Measurements from ENCODE around the gene ZCCHC14. TPM values are rescaled to one million over a fixed set of nuclear protein-coding genes. Genes with fewer than 3 reads are reported as not detected.

ZCCHC14 gene
- total and polyA plus RNA-seq, 2 of the 13 experiments (the other 11 are each of a cell fraction or from before 2014, with no cell fraction given): 12.4 to 12.5 TPM

- TF ChIP-seq JARID2 (CRISPR knock-in tag; IDR thresholded peaks at IDR 0.05; ENCODE audit: insufficient replicate concordance): no peak
- no peak for TF ChIP-seq NR3C1 (CRISPR knock-in tag; IDR thresholded peaks at IDR 0.05)
- no peak for TF ChIP-seq PBX3 (CRISPR knock-in tag; IDR thresholded peaks at IDR 0.05; ENCODE audit: borderline replicate concordance)
- TF ChIP-seq HNF1B (CRISPR knock-in tag; IDR thresholded peaks at IDR 0.05): no peak
- TF ChIP-seq ZBTB34 (CRISPR knock-in tag; IDR thresholded peaks at IDR 0.05): no peak
- peak; percentile 60; the same call in 1 of the 2 replicates for TF ChIP-seq ZMYM4 (CRISPR knock-in tag; IDR thresholded peaks at IDR 0.05)
- TF ChIP-seq ZBTB3 (CRISPR knock-in tag; IDR thresholded peaks at IDR 0.05; ENCODE audit: borderline replicate concordance, low read depth): no peak
- peak; percentile 28; the same call in 1 of the 2 replicates for TF ChIP-seq ZFX (CRISPR knock-in tag; IDR thresholded peaks at IDR 0.05; ENCODE audit: low read depth)
- no peak for TF ChIP-seq NFYB (CRISPR knock-in tag; IDR thresholded peaks at IDR 0.05)
- no peak for TF ChIP-seq ZNF292 (CRISPR knock-in tag; IDR thresholded peaks at IDR 0.05; ENCODE audit: borderline replicate concordance, low read depth)
- TF ChIP-seq GMEB1 (CRISPR knock-in tag; IDR thresholded peaks at IDR 0.05; ENCODE audit: borderline replicate concordance): no peak
- TF ChIP-seq SAFB2 (CRISPR knock-in tag; IDR thresholded peaks at IDR 0.05; ENCODE audit: borderline replicate concordance, low read depth): no peak
- TF ChIP-seq ELF3 (CRISPR knock-in tag; IDR thresholded peaks at IDR 0.05): peak; percentile 62; the same call in 1 of the 2 replicates
- no peak; the same call in 1 of the 2 replicates for TF ChIP-seq MTA1 (CRISPR knock-in tag; IDR thresholded peaks at IDR 0.05; ENCODE audit: borderline replicate concordance)
- no peak for TF ChIP-seq ZBTB10 (CRISPR knock-in tag; IDR thresholded peaks at IDR 0.05; ENCODE audit: borderline replicate concordance)
- no peak for TF ChIP-seq ZNF124 (CRISPR knock-in tag; IDR thresholded peaks at IDR 0.05)
- TF ChIP-seq ATF2 (CRISPR knock-in tag; IDR thresholded peaks at IDR 0.05): peak; percentile 27; the same call in 1 of the 2 replicates
These were observed 21.3 kb downstream of the ZCCHC14 start (continued) for GRCh38 chr16:87471278-87472141.

Data from HepG2 (cell line).